ENCODE data around the gene HCN4. TPM values are rescaled to one million over a fixed set of nuclear protein-coding genes. Genes with fewer than 3 reads are reported as not detected.

The HCN4 gene
- total and polyA plus RNA-seq, 2 of the 8 experiments (the other 6 are each of a cell fraction or from before 2014, with no cell fraction given) = 3.7 to 8.5 TPM

- peak; percentile 52 for TF ChIP-seq ASH2L (IDR thresholded peaks at IDR 0.05; ENCODE audit: low read length)
- TF ChIP-seq CHD7 (IDR thresholded peaks at IDR 0.05; ENCODE audit: insufficient replicate concordance, low read length) = no peak
Measured at GRCh38 chr15:73386886-73387506, 18.2 kb upstream of the HCN4 start (continued).
